Endothelial cell of umbilical vein (primary cell): ENCODE measurements around the gene PRKAR1B. TPM values are rescaled to one million over a fixed set of nuclear protein-coding genes. Genes with fewer than 3 reads are reported as not detected.

Source experiments
- BruUV-seq: library from RNA; stranded (reverse); fragments of 400-500 nt; replicated peaks from 2 replicates; lab custom pipeline; 2021; lab: Mats Ljungman, UMichigan
- CTCF ChIA-PET: fragments of 300-600, 350-600 bp; sonication (Branson Sonifier 250); formaldehyde crosslinking; loops from one replicate; lab custom pipeline; 2021; ENCODE audit warnings: antibody characterized with exemption, inconsistent platforms; lab: Charles Lee
- POLR2A ChIA-PET: fragments of 300-600, 350-600 bp; sonication (Branson Sonifier 250); formaldehyde crosslinking; loops from one replicate; lab custom pipeline; 2021; ENCODE audit warnings: antibody characterized with exemption, inconsistent platforms; lab: Charles Lee
- DNase-seq: peaks from one replicate; pipeline ENCODE4 v3.0.0-alpha.2; 2011; ENCODE audit warnings: low read depth, low spot score
- FAIRE-seq: peaks from 2 replicates; lab custom pipeline; 2011; peaks lifted over from hg19 to GRCh38; lab: Jason Lieb, UNC
- H2AFZ ChIP-seq: 2 replicates; pipeline ENCODE4 v1.6.0; 2012; ENCODE audit warnings: low read depth, low read length, control low read depth, inconsistent platforms
- H3K27ac ChIP-seq: 2 replicates; pipeline ENCODE4 v1.5.1; 2011; ENCODE audit warnings: low read depth, mild to moderate bottlenecking, control low read depth, low read length, moderate library complexity; ENCODE audit not compliant: insufficient read depth
- H3K27me3 ChIP-seq, 2 experiments: 2 replicates each; pipeline versions ENCODE4 v1.6.0 to v1.6.1; 2011; ENCODE audit warnings: low read length in 2 of 2, mixed read lengths in 1 of 2; ENCODE audit not compliant: control insufficient read depth in 2 of 2, insufficient read depth in 2 of 2
- H3K36me3 ChIP-seq, 2 experiments: 2 replicates in 1 of 2; 3 replicates in 1 of 2; pipeline ENCODE4 v1.5.1; 2011; ENCODE audit warnings: low read length in 2 of 2, mild to moderate bottlenecking in 1 of 2, moderate library complexity in 1 of 2; ENCODE audit not compliant: control insufficient read depth in 2 of 2, insufficient read depth in 2 of 2; ENCODE audit errors: extremely low read depth in 1 of 2
- H3K4me1 ChIP-seq: 3 replicates; pipeline ENCODE4 v1.5.1; 2011; ENCODE audit warnings: mild to moderate bottlenecking, low read length; ENCODE audit not compliant: control insufficient read depth, insufficient read depth; ENCODE audit errors: extremely low read depth
- H3K4me2 ChIP-seq: 2 replicates; pipeline ENCODE4 v1.6.1; 2011; ENCODE audit warnings: low read length, control low read depth, mixed read lengths; ENCODE audit not compliant: insufficient read depth
- H3K4me3 ChIP-seq, 3 experiments: fragments of 200-600 bp in 1 of 3; sonication (generic), shearing (Covaris generic) in 1 of 3; replicated peaks in 1 of 3; 2 replicates each; pipeline ENCODE4 v1.5.1; 2011 to 2016; ENCODE audit warnings: control low read depth in 3 of 3, low read length in 3 of 3, mild to moderate bottlenecking in 2 of 3, inconsistent platforms in 1 of 3, low read depth in 1 of 3, moderate library complexity in 1 of 3; ENCODE audit not compliant: insufficient read depth in 1 of 3
- H3K79me2 ChIP-seq: 2 replicates; pipeline ENCODE4 v1.6.0; 2012; ENCODE audit warnings: low read length, inconsistent platforms; ENCODE audit not compliant: control insufficient read depth, insufficient read depth
- H3K9ac ChIP-seq: replicated peaks from 2 replicates; pipeline ENCODE3; 2011; ENCODE audit warnings: low read length, control low read depth; ENCODE audit not compliant: insufficient read depth; ENCODE audit errors: extremely low read depth
- H3K9me1 ChIP-seq: replicated peaks from 3 replicates; pipeline ENCODE4 v1.6.0; 2011; ENCODE audit warnings: mild to moderate bottlenecking, low read length; ENCODE audit not compliant: control insufficient read depth, insufficient read depth; ENCODE audit errors: extremely low read depth
- H3K9me3 ChIP-seq: replicated peaks from 2 replicates; pipeline ENCODE4 v1.5.1; 2012; ENCODE audit warnings: low read length, inconsistent platforms; ENCODE audit not compliant: control insufficient read depth, insufficient read depth
- H4K20me1 ChIP-seq: replicated peaks from 2 replicates; pipeline ENCODE3; 2011; ENCODE audit warnings: mild to moderate bottlenecking, low read length; ENCODE audit not compliant: control insufficient read depth, insufficient read depth; ENCODE audit errors: extremely low read depth
- EZH2 ChIP-seq: IDR thresholded peaks from 2 replicates; pipeline ENCODE4 v1.6.1; 2012; ENCODE audit warnings: borderline replicate concordance, low read depth, mild to moderate bottlenecking, moderate library complexity, low read length, inconsistent platforms; ENCODE audit not compliant: severe bottlenecking
- FOS ChIP-seq: IDR thresholded peaks from 2 replicates; pipeline ENCODE4 v1.6.1; 2011; ENCODE audit warnings: mild to moderate bottlenecking, low read length, moderate library complexity, borderline replicate concordance; ENCODE audit not compliant: insufficient read depth
- GATA2 ChIP-seq: IDR thresholded peaks from 2 replicates; pipeline ENCODE4 v1.7.0; 2011; ENCODE audit warnings: low read depth, mild to moderate bottlenecking, moderate library complexity, mixed read lengths, low read length; ENCODE audit not compliant: insufficient read length, insufficient read depth
- JUN ChIP-seq: IDR thresholded peaks from 2 replicates; pipeline ENCODE4 v1.6.1; 2011; ENCODE audit warnings: borderline replicate concordance, low read depth; ENCODE audit not compliant: insufficient read length, insufficient read depth
- MYC ChIP-seq: IDR thresholded peaks from one replicate; pipeline ENCODE4 v1.6.1; 2011; ENCODE audit warnings: mild to moderate bottlenecking, low read depth, low read length
- POLR2A ChIP-seq: IDR thresholded peaks from 2 replicates; pipeline ENCODE4 v1.6.1; 2012; ENCODE audit warnings: low read depth, mild to moderate bottlenecking, control low read depth, low read length
- POLR2AphosphoS5 ChIP-seq: IDR thresholded peaks from 2 replicates; pipeline ENCODE4 v1.6.1; 2012; ENCODE audit warnings: low read depth, mild to moderate bottlenecking, control low read depth, low read length, moderate library complexity; ENCODE audit not compliant: insufficient read depth
- dilution Hi-C: fragments of 300-500 bp; cut with MboI; formaldehyde crosslinking; loops from one replicate; pipeline ENCODE4 v1.15.0; 2019; ENCODE audit warnings: low sequenced_read_pairs; ENCODE audit not compliant: extremely low pct_ligation_motif_present
- intact Hi-C: fragments of 100-400 bp; cut with micrococcal nuclease; formaldehyde crosslinking; loops from one replicate; pipeline ENCODE4 v1.10.0; 2022
- polyA plus RNA-seq, 4 experiments: library from polyadenylated mRNA; depleted of rRNA in 3 of 4; stranded (reverse) in 3 of 4; unstranded in 1 of 4; fragments of >200 nt; gene quantifications; 2 replicates each; pipeline versions ENCODE4 v1.2.1 to v1.2.3, GENCODE V29; 2011 to 2012; ENCODE audit warnings: missing spikeins in 1 of 4
- total RNA-seq: library from RNA; stranded (reverse); gene quantifications from 2 replicates; pipeline ENCODE4 v1.2.3, GENCODE V29; 2021
- TF ChIP-seq, protein P1 (sequence below), 2 donors: IDR thresholded peaks; 1 replicate in 1 of 2; 2 replicates in 1 of 2; pipeline ENCODE4 v1.5.1; 2011; ENCODE audit warnings: low read length in 2 of 2, mild to moderate bottlenecking in 2 of 2, moderate library complexity in 2 of 2, control low read depth in 1 of 2, inconsistent platforms in 1 of 2, low read depth in 1 of 2; ENCODE audit not compliant: insufficient read depth in 1 of 2; ENCODE audit errors: extremely low read depth in 1 of 2
- TF ChIP-seq, protein P2 (sequence below): IDR thresholded peaks from 2 replicates; pipeline ENCODE4 v1.6.1; 2011; ENCODE audit not compliant: insufficient read depth, insufficient read length

The PRKAR1B gene
- total and polyA plus RNA-seq, 2 donors (not counting 3 experiments of a cell fraction or from before 2014, with no cell fraction given) = 15.4 to 29.2 TPM

DNA sequence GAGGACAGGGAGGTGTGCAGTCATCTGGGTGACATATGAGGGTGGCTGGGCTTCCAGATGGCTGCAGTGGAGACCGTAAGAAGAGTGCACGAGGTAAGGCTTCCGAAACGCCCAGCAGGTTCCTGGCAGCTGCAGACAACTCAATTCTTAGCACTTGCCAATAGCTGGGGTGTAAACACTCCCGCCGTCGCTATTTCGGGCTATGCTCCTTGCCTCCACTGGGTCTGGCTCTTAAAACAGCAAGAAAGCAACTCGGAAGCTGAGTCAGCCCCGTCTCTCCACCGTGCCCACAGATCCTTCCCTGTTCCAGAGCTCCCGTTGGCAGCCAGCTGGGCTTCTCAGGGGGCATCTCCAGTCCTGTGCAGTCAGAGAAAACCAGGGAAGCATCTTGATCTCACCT lies 201.3 kb downstream of the PRKAR1B start:
- TF ChIP-seq MYC = no peak
- no peak for TF ChIP-seq GATA2
- no peak for TF ChIP-seq FOS
- no peak for TF ChIP-seq EZH2
- TF ChIP-seq POLR2A = no peak
- TF ChIP-seq, protein P1, sequence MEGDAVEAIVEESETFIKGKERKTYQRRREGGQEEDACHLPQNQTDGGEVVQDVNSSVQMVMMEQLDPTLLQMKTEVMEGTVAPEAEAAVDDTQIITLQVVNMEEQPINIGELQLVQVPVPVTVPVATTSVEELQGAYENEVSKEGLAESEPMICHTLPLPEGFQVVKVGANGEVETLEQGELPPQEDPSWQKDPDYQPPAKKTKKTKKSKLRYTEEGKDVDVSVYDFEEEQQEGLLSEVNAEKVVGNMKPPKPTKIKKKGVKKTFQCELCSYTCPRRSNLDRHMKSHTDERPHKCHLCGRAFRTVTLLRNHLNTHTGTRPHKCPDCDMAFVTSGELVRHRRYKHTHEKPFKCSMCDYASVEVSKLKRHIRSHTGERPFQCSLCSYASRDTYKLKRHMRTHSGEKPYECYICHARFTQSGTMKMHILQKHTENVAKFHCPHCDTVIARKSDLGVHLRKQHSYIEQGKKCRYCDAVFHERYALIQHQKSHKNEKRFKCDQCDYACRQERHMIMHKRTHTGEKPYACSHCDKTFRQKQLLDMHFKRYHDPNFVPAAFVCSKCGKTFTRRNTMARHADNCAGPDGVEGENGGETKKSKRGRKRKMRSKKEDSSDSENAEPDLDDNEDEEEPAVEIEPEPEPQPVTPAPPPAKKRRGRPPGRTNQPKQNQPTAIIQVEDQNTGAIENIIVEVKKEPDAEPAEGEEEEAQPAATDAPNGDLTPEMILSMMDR (IDR thresholded peaks at IDR 0.05; ENCODE audit: extremely low read depth in 1 of 2, insufficient read depth in 1 of 2, low read depth in 1 of 2, low read length in 2 of 2) = no peak
- TF ChIP-seq JUN = no peak
- TF ChIP-seq, protein P2, sequence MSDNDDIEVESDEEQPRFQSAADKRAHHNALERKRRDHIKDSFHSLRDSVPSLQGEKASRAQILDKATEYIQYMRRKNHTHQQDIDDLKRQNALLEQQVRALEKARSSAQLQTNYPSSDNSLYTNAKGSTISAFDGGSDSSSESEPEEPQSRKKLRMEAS = no peak
- no peak for TF ChIP-seq POLR2AphosphoS5
- H4K20me1 ChIP-seq = no peaks in the 10 kb centered on the region
- no peaks in the 10 kb centered on the region for H3K9me3 ChIP-seq
- H3K4me2 ChIP-seq = no peak overlapping the region
- dilution Hi-C loops = no loop called here
- ChIA-PET POLR2A (no interaction called here), CTCF (interaction anchor here (0.8 to 1.0 kb wide), 2 partner anchors 94 to 111 kb away, joined by 4 read pairs; no protein-coding TSS in a partner anchor)
- no peaks in the 10 kb centered on the region for H3K9me1 ChIP-seq
- no TSS peak for BruUV-seq
- peaks cover 8 to 9% of the 10 kb centered on the region in 2 experiments for H3K27me3 ChIP-seq
- H3K4me3 ChIP-seq = no peak overlapping the region
- no peak overlapping the region for H3K9ac ChIP-seq
- intact Hi-C loops = no loop called here
- DNase-seq = no peak
- no peaks in the 10 kb centered on the region for H3K79me2 ChIP-seq
- H3K36me3 ChIP-seq = no peaks in the 10 kb centered on the region
- H3K27ac ChIP-seq = no peak overlapping the region
- H3K4me1 ChIP-seq = peaks cover 11% of the 10 kb centered on the region
- no peak for FAIRE-seq
- H2AFZ ChIP-seq = no peak overlapping the region
